Neural cell (in vitro differentiated cells): ENCODE data around the gene EEF1A2. TPM values are rescaled to one million over a fixed set of nuclear protein-coding genes. Genes with fewer than 3 reads are reported as not detected.
A peak's percentile ranks its signal among the peaks of the same experiment; 100 is the strongest.

ENCODE experiments used
- H2AFZ ChIP-seq: fragments of 200-600, 300-800 bp; sonication (generic), shearing (Covaris generic); 2 replicates; pipeline ENCODE4 v1.6.0; 2014; ENCODE audit warnings: low read depth, mild to moderate bottlenecking, antibody characterized with exemption, low read length, moderate library complexity
- H3F3A ChIP-seq: fragments of 200-600 bp; shearing (Covaris generic); 2 replicates; pipeline ENCODE4 v1.6.1; 2016; ENCODE audit warnings: mild to moderate bottlenecking, moderate library complexity, mixed read lengths, antibody characterized with exemption, low read length; ENCODE audit not compliant: insufficient read depth, poor library complexity, severe bottlenecking
- H3K27ac ChIP-seq: fragments of 200-600, 300-800 bp; sonication (generic), shearing (Covaris generic); 2 replicates; pipeline ENCODE4 v1.5.1; 2014; ENCODE audit warnings: mild to moderate bottlenecking, low read length, moderate library complexity
- H3K27me3 ChIP-seq: fragments of 300-800, 200-600 bp; sonication (generic), shearing (Covaris generic); 2 replicates; pipeline ENCODE4 v1.6.0; 2014; ENCODE audit warnings: mild to moderate bottlenecking, low read depth, low read length, moderate library complexity; ENCODE audit not compliant: insufficient read depth
- H3K36me3 ChIP-seq: fragments of 300-800, 200-600 bp; sonication (generic), shearing (Covaris generic); 2 replicates; pipeline ENCODE4 v1.5.1; 2014; ENCODE audit warnings: mild to moderate bottlenecking, antibody characterized with exemption, low read length, moderate library complexity; ENCODE audit not compliant: insufficient read depth
- H3K4me2 ChIP-seq: fragments of 300-800, 200-600 bp; sonication (generic), shearing (Covaris generic); 2 replicates; pipeline ENCODE4 v1.6.0; 2014; ENCODE audit warnings: mild to moderate bottlenecking, low read length
- H3K4me3 ChIP-seq: fragments of 300-800, 200-600 bp; sonication (generic), shearing (Covaris generic); 2 replicates; pipeline ENCODE4 v1.5.1; 2014; ENCODE audit warnings: mild to moderate bottlenecking, low read length, moderate library complexity
- H3K79me2 ChIP-seq: fragments of 200-600 bp; shearing (Covaris generic); replicated peaks from 2 replicates; pipeline ENCODE4 v1.6.0; 2014; ENCODE audit warnings: mild to moderate bottlenecking, low read length, moderate library complexity; ENCODE audit not compliant: insufficient read depth
- H3K9ac ChIP-seq: fragments of 300-800, 200-600 bp; sonication (generic), shearing (Covaris generic); 2 replicates; pipeline ENCODE4 v1.6.1; 2016; ENCODE audit warnings: mild to moderate bottlenecking, low read length, mixed read lengths
- H3K9me2 ChIP-seq: fragments of 200-600 bp; shearing (Covaris generic); 2 replicates; pipeline ENCODE4 v1.6.1; 2016; ENCODE audit warnings: mild to moderate bottlenecking, low read length, mixed read lengths; ENCODE audit not compliant: insufficient read depth
- H3K9me3 ChIP-seq: fragments of 200-600, 300-800 bp; sonication (generic), shearing (Covaris generic); 2 replicates; pipeline ENCODE4 v1.6.1; 2016; ENCODE audit warnings: mild to moderate bottlenecking, mixed run types, low read length, moderate library complexity, mixed read lengths
- H4K20me1 ChIP-seq: fragments of 200-600 bp; shearing (Covaris generic); 2 replicates; pipeline ENCODE4 v1.6.1; 2016; ENCODE audit warnings: mild to moderate bottlenecking, mixed run types; ENCODE audit not compliant: insufficient read depth
- EP300 ChIP-seq: fragments of 450-650 bp; conservative IDR thresholded peaks from 2 replicates; pipeline ENCODE4 v1.6.1; 2014; ENCODE audit warnings: antibody characterized with exemption, mild to moderate bottlenecking, moderate library complexity; ENCODE audit not compliant: poor library complexity, severe bottlenecking
- EZH2 ChIP-seq: fragments of 200-600, 300-800 bp; shearing (Covaris generic), sonication (generic); IDR thresholded peaks from 2 replicates; pipeline ENCODE4 v1.6.1; 2014; ENCODE audit warnings: antibody characterized with exemption, low read length, borderline replicate concordance, mild to moderate bottlenecking; ENCODE audit not compliant: insufficient read depth, poor library complexity, severe bottlenecking
- MXI1 ChIP-seq: fragments of 450-650 bp; conservative IDR thresholded peaks from 2 replicates; pipeline ENCODE4 v1.6.1; 2014; ENCODE audit warnings: antibody characterized with exemption, mild to moderate bottlenecking; ENCODE audit not compliant: poor library complexity, severe bottlenecking
- POLR2AphosphoS5 ChIP-seq: IDR thresholded peaks from 2 replicates; pipeline ENCODE4 v1.6.1; 2012
- RAD21 ChIP-seq: fragments of 450-650 bp; conservative IDR thresholded peaks from 2 replicates; pipeline ENCODE4 v1.6.1; 2014; ENCODE audit warnings: antibody characterized with exemption, mild to moderate bottlenecking, moderate library complexity
- SMC3 ChIP-seq: fragments of 450-650 bp; conservative IDR thresholded peaks from 2 replicates; pipeline ENCODE4 v1.6.1; 2014; ENCODE audit warnings: antibody characterized with exemption, mild to moderate bottlenecking, moderate library complexity; ENCODE audit not compliant: poor library complexity
- TAF1 ChIP-seq: IDR thresholded peaks from 2 replicates; pipeline ENCODE4 v1.6.1; 2012; ENCODE audit warnings: low read depth
- polyA plus RNA-seq: library from polyadenylated mRNA; depleted of rRNA; stranded (reverse); fragments of >200 nt; gene quantifications from 2 replicates; pipeline ENCODE4 v1.2.3, GENCODE V29; 2014
- TF ChIP-seq, protein P1 (sequence below): IDR thresholded peaks from 2 replicates; pipeline ENCODE4 v1.6.1; 2012; ENCODE audit warnings: borderline replicate concordance
- TF ChIP-seq, protein P2 (sequence below): fragments of 450-650 bp; IDR thresholded peaks from 2 replicates; pipeline ENCODE4 v1.5.1; 2014; ENCODE audit warnings: antibody characterized with exemption, mild to moderate bottlenecking, moderate library complexity; ENCODE audit not compliant: poor library complexity, severe bottlenecking

The EEF1A2 gene
- polyA plus RNA-seq, 1 donor from 2014 or later, result 208 TPM

DNA sequence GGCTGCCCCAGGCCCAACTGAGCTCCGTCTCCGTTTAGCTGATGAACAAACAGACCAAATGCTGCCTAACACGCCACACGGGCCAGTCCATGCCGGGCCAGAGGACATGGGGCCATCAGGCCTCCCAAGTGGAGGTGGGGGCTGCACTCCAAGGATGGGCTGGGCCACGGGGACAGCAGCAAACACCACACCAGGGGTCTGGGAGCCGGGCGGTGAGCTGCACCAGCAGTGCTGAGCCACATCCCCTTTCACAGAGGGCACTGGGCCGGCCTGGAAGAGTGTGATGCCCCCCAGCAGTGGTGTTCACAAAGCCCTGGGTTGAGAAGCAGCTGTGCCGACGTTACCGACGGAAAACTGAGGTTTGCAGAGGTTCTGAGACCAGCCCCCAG, 29.2 kb downstream of the EEF1A2 start:
- H3K36me3 ChIP-seq, result no peaks in the 10 kb centered on the region
- H3K4me3 ChIP-seq, result peak overlapping the region; percentile 98
- H2AFZ ChIP-seq, result no peak overlapping the region
- H3K27ac ChIP-seq, result no peak overlapping the region
- H3K27me3 ChIP-seq, result no peaks in the 10 kb centered on the region
- H3F3A ChIP-seq, result no peaks in the 10 kb centered on the region
- peak overlapping the region; percentile 89 for H3K9ac ChIP-seq
- peaks cover 73% of the 10 kb centered on the region for H3K79me2 ChIP-seq
- H3K4me2 ChIP-seq, result no peak overlapping the region
- H4K20me1 ChIP-seq, result no peaks in the 10 kb centered on the region
- no peaks in the 10 kb centered on the region for H3K9me3 ChIP-seq
- H3K9me2 ChIP-seq, result no peaks in the 10 kb centered on the region
- no peak for TF ChIP-seq EP300
- TF ChIP-seq TAF1, result no peak
- TF ChIP-seq POLR2AphosphoS5, result no peak
- TF ChIP-seq, protein P1, sequence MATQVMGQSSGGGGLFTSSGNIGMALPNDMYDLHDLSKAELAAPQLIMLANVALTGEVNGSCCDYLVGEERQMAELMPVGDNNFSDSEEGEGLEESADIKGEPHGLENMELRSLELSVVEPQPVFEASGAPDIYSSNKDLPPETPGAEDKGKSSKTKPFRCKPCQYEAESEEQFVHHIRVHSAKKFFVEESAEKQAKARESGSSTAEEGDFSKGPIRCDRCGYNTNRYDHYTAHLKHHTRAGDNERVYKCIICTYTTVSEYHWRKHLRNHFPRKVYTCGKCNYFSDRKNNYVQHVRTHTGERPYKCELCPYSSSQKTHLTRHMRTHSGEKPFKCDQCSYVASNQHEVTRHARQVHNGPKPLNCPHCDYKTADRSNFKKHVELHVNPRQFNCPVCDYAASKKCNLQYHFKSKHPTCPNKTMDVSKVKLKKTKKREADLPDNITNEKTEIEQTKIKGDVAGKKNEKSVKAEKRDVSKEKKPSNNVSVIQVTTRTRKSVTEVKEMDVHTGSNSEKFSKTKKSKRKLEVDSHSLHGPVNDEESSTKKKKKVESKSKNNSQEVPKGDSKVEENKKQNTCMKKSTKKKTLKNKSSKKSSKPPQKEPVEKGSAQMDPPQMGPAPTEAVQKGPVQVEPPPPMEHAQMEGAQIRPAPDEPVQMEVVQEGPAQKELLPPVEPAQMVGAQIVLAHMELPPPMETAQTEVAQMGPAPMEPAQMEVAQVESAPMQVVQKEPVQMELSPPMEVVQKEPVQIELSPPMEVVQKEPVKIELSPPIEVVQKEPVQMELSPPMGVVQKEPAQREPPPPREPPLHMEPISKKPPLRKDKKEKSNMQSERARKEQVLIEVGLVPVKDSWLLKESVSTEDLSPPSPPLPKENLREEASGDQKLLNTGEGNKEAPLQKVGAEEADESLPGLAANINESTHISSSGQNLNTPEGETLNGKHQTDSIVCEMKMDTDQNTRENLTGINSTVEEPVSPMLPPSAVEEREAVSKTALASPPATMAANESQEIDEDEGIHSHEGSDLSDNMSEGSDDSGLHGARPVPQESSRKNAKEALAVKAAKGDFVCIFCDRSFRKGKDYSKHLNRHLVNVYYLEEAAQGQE, result no peak
- TF ChIP-seq, protein P2, sequence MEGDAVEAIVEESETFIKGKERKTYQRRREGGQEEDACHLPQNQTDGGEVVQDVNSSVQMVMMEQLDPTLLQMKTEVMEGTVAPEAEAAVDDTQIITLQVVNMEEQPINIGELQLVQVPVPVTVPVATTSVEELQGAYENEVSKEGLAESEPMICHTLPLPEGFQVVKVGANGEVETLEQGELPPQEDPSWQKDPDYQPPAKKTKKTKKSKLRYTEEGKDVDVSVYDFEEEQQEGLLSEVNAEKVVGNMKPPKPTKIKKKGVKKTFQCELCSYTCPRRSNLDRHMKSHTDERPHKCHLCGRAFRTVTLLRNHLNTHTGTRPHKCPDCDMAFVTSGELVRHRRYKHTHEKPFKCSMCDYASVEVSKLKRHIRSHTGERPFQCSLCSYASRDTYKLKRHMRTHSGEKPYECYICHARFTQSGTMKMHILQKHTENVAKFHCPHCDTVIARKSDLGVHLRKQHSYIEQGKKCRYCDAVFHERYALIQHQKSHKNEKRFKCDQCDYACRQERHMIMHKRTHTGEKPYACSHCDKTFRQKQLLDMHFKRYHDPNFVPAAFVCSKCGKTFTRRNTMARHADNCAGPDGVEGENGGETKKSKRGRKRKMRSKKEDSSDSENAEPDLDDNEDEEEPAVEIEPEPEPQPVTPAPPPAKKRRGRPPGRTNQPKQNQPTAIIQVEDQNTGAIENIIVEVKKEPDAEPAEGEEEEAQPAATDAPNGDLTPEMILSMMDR, result no peak
- TF ChIP-seq EZH2, result no peak
- no peak for TF ChIP-seq RAD21
- no peak for TF ChIP-seq SMC3
- no peak for TF ChIP-seq MXI1

DNA sequence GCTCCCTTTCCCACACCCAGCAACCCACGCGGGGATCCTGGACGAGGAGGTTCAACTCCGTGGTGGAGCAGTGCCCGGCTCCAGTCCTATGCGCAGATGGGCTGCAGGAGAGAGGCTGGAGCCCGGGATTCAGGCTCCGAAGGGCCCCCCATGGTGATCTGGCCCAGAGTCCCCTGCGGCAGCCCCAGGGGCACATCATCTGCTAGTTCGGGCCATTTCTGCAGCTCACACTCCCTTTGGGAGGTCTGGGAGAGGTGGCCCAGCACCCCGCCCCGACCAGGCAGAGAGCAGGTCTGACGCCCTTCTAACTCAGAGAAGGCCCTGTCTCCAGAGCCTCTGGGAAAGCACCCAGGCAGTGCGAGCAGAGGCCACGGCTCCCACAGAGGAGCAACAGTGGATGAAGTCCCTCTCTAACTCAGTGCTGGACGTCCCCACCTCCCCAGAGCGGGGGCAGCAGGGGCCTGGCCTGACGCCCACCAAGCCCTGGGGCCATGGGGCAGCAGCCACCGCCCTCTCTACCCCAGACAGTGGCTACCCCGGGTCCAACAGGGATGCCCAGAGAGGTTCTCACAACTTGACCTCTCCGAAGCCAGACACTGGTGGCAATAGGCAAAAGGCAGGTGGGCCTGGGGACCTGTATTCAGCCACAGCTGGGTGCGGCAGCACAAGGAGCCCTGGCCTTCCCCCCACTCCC, 29.7 kb downstream of the EEF1A2 start:
- Histone ChIP-seq H3K79me2 (peaks cover 78% of the 10 kb centered on the region), H3K9ac (peak overlapping the region; percentile 89), H3K9me3 (no peaks in the 10 kb centered on the region), H3K4me3 (peak overlapping the region; percentile 98), H3K27me3 (no peaks in the 10 kb centered on the region), H3K9me2 (no peaks in the 10 kb centered on the region), H3K27ac (no peak overlapping the region), H2AFZ (no peak overlapping the region), H3K36me3 (no peaks in the 10 kb centered on the region), H3F3A (no peaks in the 10 kb centered on the region), H4K20me1 (peaks cover 5% of the 10 kb centered on the region), H3K4me2 (no peak overlapping the region)
- no peak for TF ChIP-seq SMC3
- no peak for TF ChIP-seq EP300
- no peak for TF ChIP-seq MXI1
